ENCODE results near the gene CYTH4.
A peak's percentile ranks its signal among the peaks of the same experiment; 100 is the strongest.

CYTH4 gene

GRCh38 chr22:37313376-37314314 lies 31.3 kb downstream of the CYTH4 start:
- Histone ChIP-seq H3K9me3 (ENCODE audit: insufficient read depth, low read length) (no peaks in the 10 kb centered on the region), H3K27me3 (ENCODE audit: insufficient read depth, insufficient read length) (no peaks in the 10 kb centered on the region), H3K4me1 (ENCODE audit: insufficient read depth, insufficient read length) (peaks cover 26% of the 10 kb centered on the region), H3K9ac (ENCODE audit: insufficient read length, low read depth) (peak overlapping the region; percentile 21), H3K4me3 (ENCODE audit: insufficient read length, low read depth) (no peak overlapping the region), H3K36me3 (ENCODE audit: insufficient read depth, insufficient read length, low read length) (no peaks in the 10 kb centered on the region)
- no peak for TF ChIP-seq SUZ12 (IDR thresholded peaks at IDR 0.05; ENCODE audit: extremely low read depth, insufficient read depth, insufficient read length)
- TF ChIP-seq YY1 (IDR thresholded peaks at IDR 0.05; ENCODE audit: insufficient read depth, insufficient read length): no peak
- TF ChIP-seq ZNF274 (IDR thresholded peaks at IDR 0.05; ENCODE audit: low read depth, low read length): no peak
- DNase-seq (ENCODE audit: low read depth, low spot score): no peak

DNA sequence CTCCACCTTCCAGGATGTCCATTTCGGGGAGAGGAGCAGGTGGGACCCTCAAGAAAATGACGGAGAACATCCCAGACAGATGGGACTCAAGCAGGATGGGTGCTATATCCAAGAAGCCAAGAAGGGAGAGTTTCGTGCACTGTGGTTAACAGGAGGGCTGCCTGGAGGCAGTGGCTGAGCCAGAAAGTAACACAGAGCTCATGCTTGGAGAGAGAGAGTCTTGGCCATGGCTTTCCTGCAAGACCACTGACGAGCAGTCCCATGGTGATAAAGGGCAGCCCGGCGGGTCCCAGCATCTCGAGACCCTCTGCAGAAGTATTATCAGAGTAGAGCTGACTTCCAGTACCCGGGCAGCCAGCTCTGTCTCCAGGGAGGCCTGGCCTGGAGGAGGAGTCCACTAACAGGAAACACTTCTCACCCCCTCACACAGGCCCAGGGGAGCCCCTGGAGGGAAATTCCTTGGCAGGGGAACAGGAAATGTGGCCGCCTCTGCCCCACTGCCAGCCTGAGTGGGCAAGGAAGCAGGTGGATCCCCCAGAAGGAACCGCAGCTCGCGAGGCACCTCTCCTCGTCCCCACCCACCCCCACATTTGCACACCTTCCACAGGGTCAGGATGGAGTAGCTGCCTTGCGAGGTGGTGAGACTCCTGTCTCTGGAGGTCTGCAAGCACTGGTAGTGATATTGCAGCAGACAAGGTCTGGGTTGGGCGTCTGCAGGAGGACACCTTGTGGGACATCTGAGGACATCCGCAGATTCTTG lies 32.2 kb downstream of the CYTH4 start:
- Histone ChIP-seq H3K4me3 (ENCODE audit: insufficient read length, low read depth) (no peak overlapping the region), H3K9me3 (ENCODE audit: insufficient read depth, low read length) (no peaks in the 10 kb centered on the region), H3K27me3 (ENCODE audit: insufficient read depth, insufficient read length) (no peaks in the 10 kb centered on the region), H3K36me3 (ENCODE audit: insufficient read depth, insufficient read length, low read length) (no peaks in the 10 kb centered on the region), H3K9ac (ENCODE audit: insufficient read length, low read depth) (no peak overlapping the region), H3K4me1 (ENCODE audit: insufficient read depth, insufficient read length) (peaks cover 22% of the 10 kb centered on the region)
- DNase-seq (ENCODE audit: low read depth, low spot score): no peak
- TF ChIP-seq YY1 (IDR thresholded peaks at IDR 0.05; ENCODE audit: insufficient read depth, insufficient read length) (no peak), ZNF274 (IDR thresholded peaks at IDR 0.05; ENCODE audit: low read depth, low read length) (no peak), SUZ12 (IDR thresholded peaks at IDR 0.05; ENCODE audit: extremely low read depth, insufficient read depth, insufficient read length) (no peak)

GRCh38 chr22:37316405-37316804 lies 34.1 kb downstream of the CYTH4 start:
- H3K9ac ChIP-seq (ENCODE audit: insufficient read length, low read depth): no peak overlapping the region

GRCh38 chr22:37316875-37317371 lies 34.6 kb downstream of the CYTH4 start:
- Histone ChIP-seq H3K4me1 (ENCODE audit: insufficient read depth, insufficient read length) (peaks cover 12% of the 10 kb centered on the region), H3K36me3 (ENCODE audit: insufficient read depth, insufficient read length, low read length) (no peaks in the 10 kb centered on the region), H3K27me3 (ENCODE audit: insufficient read depth, insufficient read length) (no peaks in the 10 kb centered on the region), H3K4me3 (ENCODE audit: insufficient read length, low read depth) (no peak overlapping the region), H3K9ac (ENCODE audit: insufficient read length, low read depth) (no peak overlapping the region), H3K9me3 (ENCODE audit: insufficient read depth, low read length) (no peaks in the 10 kb centered on the region)
- TF ChIP-seq SUZ12 (IDR thresholded peaks at IDR 0.05; ENCODE audit: extremely low read depth, insufficient read depth, insufficient read length): no peak
- TF ChIP-seq ZNF274 (IDR thresholded peaks at IDR 0.05; ENCODE audit: low read depth, low read length): no peak
- TF ChIP-seq YY1 (IDR thresholded peaks at IDR 0.05; ENCODE audit: insufficient read depth, insufficient read length): no peak
- DNase-seq (ENCODE audit: low read depth, low spot score): peak; percentile 65

More at GRCh38 chr22:37316405-37316804, 34.1 kb downstream of the CYTH4 start:
- H3K9me3 ChIP-seq (ENCODE audit: insufficient read depth, low read length): no peaks in the 10 kb centered on the region
- H3K4me3 ChIP-seq (ENCODE audit: insufficient read length, low read depth): no peak overlapping the region
- no peaks in the 10 kb centered on the region for H3K27me3 ChIP-seq (ENCODE audit: insufficient read depth, insufficient read length)
- H3K36me3 ChIP-seq (ENCODE audit: insufficient read depth, insufficient read length, low read length): no peaks in the 10 kb centered on the region
- peaks cover 12% of the 10 kb centered on the region for H3K4me1 ChIP-seq (ENCODE audit: insufficient read depth, insufficient read length)
- TF ChIP-seq SUZ12 (IDR thresholded peaks at IDR 0.05; ENCODE audit: extremely low read depth, insufficient read depth, insufficient read length): no peak
- no peak for TF ChIP-seq YY1 (IDR thresholded peaks at IDR 0.05; ENCODE audit: insufficient read depth, insufficient read length)
- TF ChIP-seq ZNF274 (IDR thresholded peaks at IDR 0.05; ENCODE audit: low read depth, low read length): no peak
- DNase-seq (ENCODE audit: low read depth, low spot score): no peak

DNA sequence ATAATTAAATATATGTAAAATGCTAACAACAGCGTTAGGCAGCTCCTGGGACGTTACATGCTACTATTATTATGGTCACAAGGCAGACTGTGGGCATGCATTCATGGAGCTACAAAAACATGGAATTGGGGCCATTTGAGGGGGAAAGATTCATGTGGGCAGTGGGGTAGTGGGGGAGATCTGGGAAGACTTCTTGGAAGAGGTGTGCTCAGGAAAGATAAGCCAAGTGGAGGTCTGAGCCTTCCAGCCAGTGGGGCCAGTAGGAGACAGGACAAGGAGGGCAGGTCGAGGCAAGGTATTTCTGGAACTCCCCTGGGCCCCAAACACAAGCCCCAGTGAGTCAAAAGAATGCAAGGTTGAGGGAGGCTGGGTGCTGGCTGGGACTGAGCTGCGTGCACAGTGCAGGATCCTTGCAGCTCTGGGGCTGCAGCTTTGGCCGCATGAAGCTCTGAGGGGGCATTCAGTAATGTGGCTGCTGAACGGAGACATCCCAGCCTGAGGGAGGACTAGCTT lies 35.4 kb downstream of the CYTH4 start:
- DNase-seq (ENCODE audit: low read depth, low spot score): no peak
- Histone ChIP-seq H3K27me3 (ENCODE audit: insufficient read depth, insufficient read length) (no peaks in the 10 kb centered on the region), H3K4me3 (ENCODE audit: insufficient read length, low read depth) (no peak overlapping the region), H3K9ac (ENCODE audit: insufficient read length, low read depth) (peak overlapping the region; percentile 32), H3K9me3 (ENCODE audit: insufficient read depth, low read length) (no peaks in the 10 kb centered on the region), H3K36me3 (ENCODE audit: insufficient read depth, insufficient read length, low read length) (no peaks in the 10 kb centered on the region), H3K4me1 (ENCODE audit: insufficient read depth, insufficient read length) (peaks cover 12% of the 10 kb centered on the region)
- no peak for TF ChIP-seq SUZ12 (IDR thresholded peaks at IDR 0.05; ENCODE audit: extremely low read depth, insufficient read depth, insufficient read length)
- TF ChIP-seq ZNF274 (IDR thresholded peaks at IDR 0.05; ENCODE audit: low read depth, low read length): no peak
- no peak for TF ChIP-seq YY1 (IDR thresholded peaks at IDR 0.05; ENCODE audit: insufficient read depth, insufficient read length)

GRCh38 chr22:37318364-37319109 lies 36.2 kb downstream of the CYTH4 start:
- no peak for TF ChIP-seq YY1 (IDR thresholded peaks at IDR 0.05; ENCODE audit: insufficient read depth, insufficient read length)
- TF ChIP-seq ZNF274 (IDR thresholded peaks at IDR 0.05; ENCODE audit: low read depth, low read length): no peak
- no peak for TF ChIP-seq SUZ12 (IDR thresholded peaks at IDR 0.05; ENCODE audit: extremely low read depth, insufficient read depth, insufficient read length)
- Histone ChIP-seq H3K9me3 (ENCODE audit: insufficient read depth, low read length) (no peaks in the 10 kb centered on the region), H3K9ac (ENCODE audit: insufficient read length, low read depth) (peak overlapping the region; percentile 42), H3K27me3 (ENCODE audit: insufficient read depth, insufficient read length) (peaks cover 3% of the 10 kb centered on the region), H3K4me1 (ENCODE audit: insufficient read depth, insufficient read length) (peaks cover 12% of the 10 kb centered on the region), H3K36me3 (ENCODE audit: insufficient read depth, insufficient read length, low read length) (no peaks in the 10 kb centered on the region), H3K4me3 (ENCODE audit: insufficient read length, low read depth) (no peak overlapping the region)
- DNase-seq (ENCODE audit: low read depth, low spot score): no peak
